Measurements from ENCODE around the gene PSTPIP1.

The PSTPIP1 gene

GRCh38 chr15:77012117-77012712 lies 17.3 kb downstream of the PSTPIP1 start:
- peaks cover 4% of the 10 kb centered on the region for H3K36me3 ChIP-seq (ENCODE audit: control insufficient read depth, insufficient read depth, low read length)
- H3K4me1 ChIP-seq (ENCODE audit: control insufficient read depth, insufficient read depth, low read length, poor library complexity, severe bottlenecking) = peaks cover 88% of the 10 kb centered on the region
- no peaks in the 10 kb centered on the region for H3K27me3 ChIP-seq (replicated peaks; ENCODE audit: control insufficient read depth, insufficient read depth, low read length, poor library complexity, severe bottlenecking)
- H3K27ac ChIP-seq (ENCODE audit: insufficient read depth, low read length, poor library complexity, severe bottlenecking) = peak overlapping the region; percentile 68
- no peaks in the 10 kb centered on the region for H3K9me3 ChIP-seq (ENCODE audit: control insufficient read depth, low read length)
- no peak for DNase-seq
- H3K4me3 ChIP-seq (ENCODE audit: insufficient read depth, low read depth, low read length, poor library complexity, severe bottlenecking) = no peak overlapping the region

GRCh38 chr15:77012868-77013267 lies 17.9 kb downstream of the PSTPIP1 start:
- Histone ChIP-seq H3K4me1 (ENCODE audit: control insufficient read depth, insufficient read depth, low read length, poor library complexity, severe bottlenecking) (peaks cover 90% of the 10 kb centered on the region), H3K27ac (ENCODE audit: insufficient read depth, low read length, poor library complexity, severe bottlenecking) (peak overlapping the region; percentile 68), H3K36me3 (ENCODE audit: control insufficient read depth, insufficient read depth, low read length) (peaks cover 5% of the 10 kb centered on the region), H3K27me3 (replicated peaks; ENCODE audit: control insufficient read depth, insufficient read depth, low read length, poor library complexity, severe bottlenecking) (no peaks in the 10 kb centered on the region), H3K9me3 (ENCODE audit: control insufficient read depth, low read length) (no peaks in the 10 kb centered on the region), H3K4me3 (ENCODE audit: insufficient read depth, low read depth, low read length, poor library complexity, severe bottlenecking) (peak overlapping the region; percentile 13)
- peak in 2 of 3 donors; percentile 42 to 45 for DNase-seq

GRCh38 chr15:77013776-77014131 lies 18.8 kb downstream of the PSTPIP1 start:
- Histone ChIP-seq H3K4me3 (ENCODE audit: insufficient read depth, low read depth, low read length, poor library complexity, severe bottlenecking) (peak overlapping the region; percentile 13), H3K27ac (ENCODE audit: insufficient read depth, low read length, poor library complexity, severe bottlenecking) (peak overlapping the region; percentile 68), H3K4me1 (ENCODE audit: control insufficient read depth, insufficient read depth, low read length, poor library complexity, severe bottlenecking) (peaks cover 86% of the 10 kb centered on the region)

GRCh38 chr15:77014132-77015081 lies 19.5 kb downstream of the PSTPIP1 start:
- DNase-seq = no peak
- Histone ChIP-seq H3K4me3 (ENCODE audit: insufficient read depth, low read depth, low read length, poor library complexity, severe bottlenecking) (peak overlapping the region; percentile 13), H3K36me3 (ENCODE audit: control insufficient read depth, insufficient read depth, low read length) (peaks cover 18% of the 10 kb centered on the region), H3K9me3 (ENCODE audit: control insufficient read depth, low read length) (no peaks in the 10 kb centered on the region), H3K27ac (ENCODE audit: insufficient read depth, low read length, poor library complexity, severe bottlenecking) (peak overlapping the region; percentile 68), H3K27me3 (replicated peaks; ENCODE audit: control insufficient read depth, insufficient read depth, low read length, poor library complexity, severe bottlenecking) (no peaks in the 10 kb centered on the region), H3K4me1 (ENCODE audit: control insufficient read depth, insufficient read depth, low read length, poor library complexity, severe bottlenecking) (peaks cover 84% of the 10 kb centered on the region)

More at GRCh38 chr15:77013776-77014131, 18.8 kb downstream of the PSTPIP1 start:
- DNase-seq = peak; percentile 75 to 85 (median 77)
- Histone ChIP-seq H3K36me3 (ENCODE audit: control insufficient read depth, insufficient read depth, low read length) (peaks cover 14% of the 10 kb centered on the region), H3K27me3 (replicated peaks; ENCODE audit: control insufficient read depth, insufficient read depth, low read length, poor library complexity, severe bottlenecking) (no peaks in the 10 kb centered on the region), H3K9me3 (ENCODE audit: control insufficient read depth, low read length) (no peaks in the 10 kb centered on the region)

- H3K27me3 ChIP-seq (replicated peaks; ENCODE audit: control insufficient read depth, insufficient read depth, low read length, poor library complexity, severe bottlenecking) = no peaks in the 10 kb centered on the region
- DNase-seq = no peak
These were observed 20.9 kb downstream of the PSTPIP1 start for GRCh38 chr15:77015646-77016320.

GRCh38 chr15:77016321-77016695 lies 21.4 kb downstream of the PSTPIP1 start:
- Histone ChIP-seq H3K9me3 (ENCODE audit: control insufficient read depth, low read length) (no peaks in the 10 kb centered on the region), H3K27ac (ENCODE audit: insufficient read depth, low read length, poor library complexity, severe bottlenecking) (peak overlapping the region; percentile 68), H3K27me3 (replicated peaks; ENCODE audit: control insufficient read depth, insufficient read depth, low read length, poor library complexity, severe bottlenecking) (no peaks in the 10 kb centered on the region), H3K4me1 (ENCODE audit: control insufficient read depth, insufficient read depth, low read length, poor library complexity, severe bottlenecking) (peaks cover 83% of the 10 kb centered on the region), H3K36me3 (ENCODE audit: control insufficient read depth, insufficient read depth, low read length) (peaks cover 31% of the 10 kb centered on the region), H3K4me3 (ENCODE audit: insufficient read depth, low read depth, low read length, poor library complexity, severe bottlenecking) (no peak overlapping the region)
- DNase-seq = no peak

More at GRCh38 chr15:77015646-77016320, 20.9 kb downstream of the PSTPIP1 start:
- Histone ChIP-seq H3K4me3 (ENCODE audit: insufficient read depth, low read depth, low read length, poor library complexity, severe bottlenecking) (no peak overlapping the region), H3K9me3 (ENCODE audit: control insufficient read depth, low read length) (no peaks in the 10 kb centered on the region), H3K27ac (ENCODE audit: insufficient read depth, low read length, poor library complexity, severe bottlenecking) (peak overlapping the region; percentile 68), H3K4me1 (ENCODE audit: control insufficient read depth, insufficient read depth, low read length, poor library complexity, severe bottlenecking) (peaks cover 82% of the 10 kb centered on the region), H3K36me3 (ENCODE audit: control insufficient read depth, insufficient read depth, low read length) (peaks cover 28% of the 10 kb centered on the region)

- no peak for DNase-seq
- Histone ChIP-seq H3K36me3 (ENCODE audit: control insufficient read depth, insufficient read depth, low read length) (peaks cover 31% of the 10 kb centered on the region), H3K27ac (ENCODE audit: insufficient read depth, low read length, poor library complexity, severe bottlenecking) (peak overlapping the region; percentile 68), H3K27me3 (replicated peaks; ENCODE audit: control insufficient read depth, insufficient read depth, low read length, poor library complexity, severe bottlenecking) (no peaks in the 10 kb centered on the region), H3K4me3 (ENCODE audit: insufficient read depth, low read depth, low read length, poor library complexity, severe bottlenecking) (no peak overlapping the region), H3K4me1 (ENCODE audit: control insufficient read depth, insufficient read depth, low read length, poor library complexity, severe bottlenecking) (peaks cover 87% of the 10 kb centered on the region), H3K9me3 (ENCODE audit: control insufficient read depth, low read length) (no peaks in the 10 kb centered on the region)
These were observed 22.2 kb downstream of the PSTPIP1 start for GRCh38 chr15:77017091-77017660.

- no peak overlapping the region for H3K4me3 ChIP-seq (ENCODE audit: insufficient read depth, low read depth, low read length, poor library complexity, severe bottlenecking)
- peaks cover 31% of the 10 kb centered on the region for H3K36me3 ChIP-seq (ENCODE audit: control insufficient read depth, insufficient read depth, low read length)
- H3K27me3 ChIP-seq (replicated peaks; ENCODE audit: control insufficient read depth, insufficient read depth, low read length, poor library complexity, severe bottlenecking) = no peaks in the 10 kb centered on the region
- H3K27ac ChIP-seq (ENCODE audit: insufficient read depth, low read length, poor library complexity, severe bottlenecking) = peak overlapping the region; percentile 68
- DNase-seq = no peak
- H3K4me1 ChIP-seq (ENCODE audit: control insufficient read depth, insufficient read depth, low read length, poor library complexity, severe bottlenecking) = peaks cover 84% of the 10 kb centered on the region
- H3K9me3 ChIP-seq (ENCODE audit: control insufficient read depth, low read length) = no peaks in the 10 kb centered on the region
These were observed 23.1 kb downstream of the PSTPIP1 start for GRCh38 chr15:77017761-77018720.
